Right lobe of liver (tissue), 6 donors: Measurements from ENCODE around the gene AIP. TPM values are rescaled to one million over a fixed set of nuclear protein-coding genes. Genes with fewer than 3 reads are reported as not detected.
A peak's percentile ranks its signal among the peaks of the same experiment; 100 is the strongest.

ENCODE experiments used
- ATAC-seq, 4 donors: fragments of 200-7000 bp; cut with Tn5 transposase; one replicate each; pipeline ENCODE4 v1.9.1; 2020; ENCODE audit warnings: mild to moderate bottlenecking in 4 of 4, moderate library complexity in 4 of 4
- DNase-seq, 3 donors: peaks; one replicate each; pipeline ENCODE4 v3.0.0-alpha.2; 2020
- H3K27ac ChIP-seq, 3 donors: fragments of 200-600 bp; one replicate each; pipeline ENCODE4 v1.8.0; 2022
- H3K27me3 ChIP-seq, 2 donors: fragments of 200-600 bp; one replicate each; pipeline ENCODE4 v1.8.0; 2022
- H3K36me3 ChIP-seq, 4 donors: fragments of 200-600 bp; sonication (generic) in 1 of 4; one replicate each; pipeline versions ENCODE4 v1.5.1 to v1.8.0; 2017 to 2022; ENCODE audit warnings: control low read depth in 1 of 4
- H3K4me1 ChIP-seq, 4 donors: fragments of 200-600 bp; sonication (generic) in 1 of 4; one replicate each; pipeline versions ENCODE4 v1.5.1 to v1.8.0; 2017 to 2022; ENCODE audit warnings: control low read depth in 1 of 4
- H3K4me3 ChIP-seq, 3 donors: fragments of 200-600 bp; one replicate each; pipeline ENCODE4 v1.8.0; 2022
- H3K9me3 ChIP-seq, 4 donors: fragments of 200-600 bp; sonication (generic) in 1 of 4; one replicate each; pipeline versions ENCODE4 v1.5.1 to v1.8.0; 2017 to 2022; ENCODE audit warnings: control low read depth in 1 of 4
- CTCF ChIP-seq, 4 donors: fragments of 200-600 bp in 3 of 4; fragments of 450-650 bp in 1 of 4; IDR thresholded peaks; one replicate each; pipeline versions ENCODE4 v1.5.1 to v1.8.0; 2016 to 2022; ENCODE audit warnings: antibody characterized with exemption in 4 of 4, mild to moderate bottlenecking in 2 of 4
- POLR2A ChIP-seq: fragments of 450-650 bp; IDR thresholded peaks from one replicate; pipeline ENCODE4 v1.6.1; 2017; ENCODE audit warnings: antibody characterized with exemption, mild to moderate bottlenecking
- WGBS: methylation state at CpG from one replicate; pipeline ENCODE4 v1.1.6; 2018; ENCODE audit warnings: low coverage, low lambda C conversion rate; ENCODE audit not compliant: insufficient coverage; ENCODE audit errors: missing lambda C conversion rate; 5-methylcytosine and 5-hydroxymethylcytosine counted together
- intact Hi-C, 2 donors: fragments of 100-400 bp; cut with DNase I; formaldehyde crosslinking; loops; one replicate each; pipeline versions ENCODE4 v1.11.2 to v1.14.1; 2022
- total RNA-seq, 6 experiments: library from RNA; depleted of rRNA in 2 of 6; stranded (reverse); fragments of >200 nt in 2 of 6; fragmentation: NEBNext Ultra II Directional in 3 of 6; extraction: Animal tissue kit (Norgen Biotek cat#: 25700) in 3 of 6; gene quantifications; one replicate each; pipeline versions ENCODE4 v1.1.0 to v1.2.4, GENCODE V29; 2016 to 2023
- donor health status: DM: no; HTN: yes; CAD: no.
- donor health status: DM: no; HTN: no; CAD: no.
- donor health status: DM: no; HTN: no; CAD: no.
- donor health status: DM: no; HTN: yes; CAD: no.
- donor health status: DM: no; HTN: yes; CAD: no.

AIP gene
- total RNA-seq, 6 experiments from 2014 or later = 20.8 to 33.9 (median 25.7) TPM

- 98% methylated on average over 7 of the region's 23 CpGs for WGBS
- Histone ChIP-seq H3K36me3 (peaks cover 0 to 15% (median 3%) of the 10 kb centered on the region in 4 donors), H3K4me1 (no peaks in the 10 kb centered on the region), H3K27ac (no peak overlapping the region), H3K27me3 (no peaks in the 10 kb centered on the region), H3K4me3 (no peak overlapping the region), H3K9me3 (no peaks in the 10 kb centered on the region)
- no peak for ATAC-seq
- TF ChIP-seq POLR2A (no peak), CTCF (IDR thresholded peaks at IDR 0.05) (no peak)
- intact Hi-C loops = no loop called here
- peak in 2 of 3 donors; percentile 45 to 46 for DNase-seq
Observed at GRCh38 chr11:67489885-67490726, 7.3 kb downstream of the AIP start.

- H3K4me1 ChIP-seq = no peaks in the 10 kb centered on the region
- H3K36me3 ChIP-seq = peaks cover 0 to 15% (median 3%) of the 10 kb centered on the region in 4 donors
- H3K27ac ChIP-seq = no peak overlapping the region
- H3K27me3 ChIP-seq = no peaks in the 10 kb centered on the region
- H3K4me3 ChIP-seq = no peak overlapping the region
- TF ChIP-seq CTCF (IDR thresholded peaks at IDR 0.05) = no peak
- no peak for TF ChIP-seq POLR2A
- peak in 1 of 4 donors; percentile 2 for ATAC-seq
- DNase-seq = peak in 1 of 3 donors; percentile 54
- no CpG with 5 or more reads among the region's 15 CpGs for WGBS
- no peaks in the 10 kb centered on the region for H3K9me3 ChIP-seq
- intact Hi-C loops = no loop called here
Observed at GRCh38 chr11:67490727-67491065, 7.9 kb downstream of the AIP start.

GRCh38 chr11:67491276-67492068, 8.6 kb downstream of the AIP start:
- ATAC-seq (peak in 1 of 4 donors; percentile 10), DNase-seq (peak in 1 of 3 donors; percentile 46)
- H3K4me1 ChIP-seq = no peaks in the 10 kb centered on the region
- H3K9me3 ChIP-seq = no peaks in the 10 kb centered on the region
- no peaks in the 10 kb centered on the region for H3K27me3 ChIP-seq
- H3K27ac ChIP-seq = no peak overlapping the region
- TF ChIP-seq CTCF (IDR thresholded peaks at IDR 0.05) (no peak), POLR2A (no peak)
- H3K36me3 ChIP-seq = peaks cover 0 to 15% (median 3%) of the 10 kb centered on the region in 4 donors
- intact Hi-C loops = no loop called here
- no peak overlapping the region for H3K4me3 ChIP-seq
- WGBS = 71% methylated on average over 6 of the region's 24 CpGs

- ATAC-seq (no peak), DNase-seq (peak in 1 of 3 donors; percentile 48)
- 100% methylated on average over 1 of the region's 19 CpGs for WGBS
- H3K4me1 ChIP-seq = no peaks in the 10 kb centered on the region
- no peaks in the 10 kb centered on the region for H3K9me3 ChIP-seq
- no peak overlapping the region for H3K4me3 ChIP-seq
- no peaks in the 10 kb centered on the region for H3K27me3 ChIP-seq
- TF ChIP-seq POLR2A (no peak), CTCF (IDR thresholded peaks at IDR 0.05) (no peak)
- intact Hi-C loops = no loop called here
- H3K27ac ChIP-seq = no peak overlapping the region
- peaks cover 0 to 15% (median 3%) of the 10 kb centered on the region in 4 donors for H3K36me3 ChIP-seq
Observed at GRCh38 chr11:67492069-67492727, 9.4 kb downstream of the AIP start.
